H9 (cell line): Measurements from ENCODE around the gene ASGR1. TPM values are rescaled to one million over a fixed set of nuclear protein-coding genes. Genes with fewer than 3 reads are reported as not detected.

Experiments
- DNase-seq: peaks from one replicate; pipeline ENCODE4 v3.0.0-alpha.2; 2017
- H2AFZ ChIP-seq: one replicate; pipeline ENCODE4 v1.6.1; 2013; ENCODE audit warnings: mild to moderate bottlenecking, low read length, control low read depth, moderate library complexity
- H2AK5ac ChIP-seq: 2 replicates; pipeline ENCODE4 v1.6.1; 2013; ENCODE audit warnings: low read length, control low read depth, mixed read lengths; ENCODE audit not compliant: insufficient read length
- H2BK120ac ChIP-seq: one replicate; pipeline ENCODE4 v1.6.1; 2013; ENCODE audit warnings: low read depth, mild to moderate bottlenecking, low read length, control low read depth, inconsistent platforms; ENCODE audit not compliant: poor library complexity, severe bottlenecking
- H2BK12ac ChIP-seq: 2 replicates; pipeline ENCODE4 v1.6.1; 2013; ENCODE audit warnings: low read length, control low read depth, mixed read lengths, low read depth; ENCODE audit not compliant: insufficient read length
- H2BK15ac ChIP-seq: 2 replicates; pipeline ENCODE4 v1.6.1; 2013; ENCODE audit warnings: low read depth, low read length, control low read depth
- H2BK20ac ChIP-seq: one replicate; pipeline ENCODE4 v1.6.1; 2013; ENCODE audit warnings: low read depth, mild to moderate bottlenecking, low read length, control low read depth, inconsistent platforms; ENCODE audit not compliant: poor library complexity, severe bottlenecking
- H2BK5ac ChIP-seq: 2 replicates; pipeline ENCODE4 v1.6.1; 2013; ENCODE audit warnings: low read length, control low read depth, mixed read lengths; ENCODE audit not compliant: insufficient read length
- H3K14ac ChIP-seq: 2 replicates; pipeline ENCODE4 v1.6.1; 2013; ENCODE audit warnings: low read length, control low read depth; ENCODE audit not compliant: insufficient read depth
- H3K18ac ChIP-seq: 2 replicates; pipeline ENCODE4 v1.6.1; 2013; ENCODE audit warnings: low read depth, mild to moderate bottlenecking, mixed read lengths, low read length, control low read depth; ENCODE audit not compliant: insufficient read length
- H3K23ac ChIP-seq: 2 replicates; pipeline ENCODE4 v1.6.1; 2013; ENCODE audit warnings: low read length, control low read depth, mixed read lengths, low read depth; ENCODE audit not compliant: insufficient read length
- H3K23me2 ChIP-seq: 2 replicates; pipeline ENCODE4 v1.6.1; 2013; ENCODE audit warnings: low read depth, mild to moderate bottlenecking, mixed read lengths, low read length, control low read depth; ENCODE audit not compliant: insufficient read length, poor library complexity, severe bottlenecking
- H3K27ac ChIP-seq: 2 replicates; pipeline ENCODE4 v1.5.1; 2013; ENCODE audit warnings: low read length, control low read depth, mixed read lengths, low read depth; ENCODE audit not compliant: insufficient read length
- H3K27me3 ChIP-seq: 2 replicates; pipeline ENCODE4 v1.6.1; 2013; ENCODE audit warnings: low read length, control low read depth, inconsistent platforms; ENCODE audit not compliant: insufficient read depth
- H3K4ac ChIP-seq: 2 replicates; pipeline ENCODE4 v1.6.1; 2013; ENCODE audit warnings: low read depth, mild to moderate bottlenecking, control low read depth, inconsistent platforms, low read length, moderate library complexity
- H3K4me1 ChIP-seq: 2 replicates; pipeline ENCODE4 v1.6.1; 2013; ENCODE audit warnings: low read length, control low read depth, inconsistent platforms; ENCODE audit not compliant: insufficient read depth
- H3K4me2 ChIP-seq: 2 replicates; pipeline ENCODE4 v1.6.1; 2013; ENCODE audit warnings: low read length, control low read depth, mixed read lengths; ENCODE audit not compliant: insufficient read length, insufficient read depth
- H3K56ac ChIP-seq: 2 replicates; pipeline ENCODE4 v1.6.1; 2013; ENCODE audit warnings: low read depth, mild to moderate bottlenecking, mixed read lengths, low read length, control low read depth; ENCODE audit not compliant: insufficient read length
- H3K79me1 ChIP-seq: 2 replicates; pipeline ENCODE4 v1.6.1; 2013; ENCODE audit warnings: low read depth, mild to moderate bottlenecking, moderate library complexity, low read length, control low read depth, inconsistent platforms; ENCODE audit not compliant: insufficient read depth, poor library complexity, severe bottlenecking
- H3K79me2 ChIP-seq: 2 replicates; pipeline ENCODE4 v1.6.1; 2013; ENCODE audit warnings: low read length, control low read depth, inconsistent platforms; ENCODE audit not compliant: insufficient read depth
- H3K9ac ChIP-seq: 2 replicates; pipeline ENCODE4 v1.6.1; 2013; ENCODE audit warnings: low read length, control low read depth, mixed read lengths; ENCODE audit not compliant: insufficient read length; ENCODE audit errors: extremely low read depth
- H3K9me3 ChIP-seq: one replicate; pipeline ENCODE4 v1.6.1; 2013; ENCODE audit warnings: low read depth, low read length, inconsistent platforms; ENCODE audit not compliant: control insufficient read depth
- H3T11ph ChIP-seq: one replicate; pipeline ENCODE4 v1.6.1; 2013; ENCODE audit warnings: mild to moderate bottlenecking, low read length, control low read depth, inconsistent platforms
- H4K20me1 ChIP-seq: one replicate; pipeline ENCODE4 v1.6.1; 2013; ENCODE audit not compliant: control insufficient read depth, insufficient read length, insufficient read depth
- H4K5ac ChIP-seq: 2 replicates; pipeline ENCODE4 v1.6.1; 2013; ENCODE audit warnings: low read depth, mild to moderate bottlenecking, mixed read lengths, low read length, control low read depth; ENCODE audit not compliant: insufficient read length
- H4K8ac ChIP-seq: replicated peaks from 2 replicates; pipeline ENCODE4 v1.6.1; 2013; ENCODE audit warnings: low read length, control low read depth, mixed read lengths, low read depth; ENCODE audit not compliant: insufficient read length
- H4K91ac ChIP-seq: 2 replicates; pipeline ENCODE4 v1.6.1; 2013; ENCODE audit warnings: low read depth, mild to moderate bottlenecking, moderate library complexity, mixed read lengths, low read length, control low read depth; ENCODE audit not compliant: insufficient read length
- H3K27ac Mint-ChIP-seq, 3 experiments: 2 replicates in 2 of 3; 3 replicates in 1 of 3; pipeline ENCODE4 v1.8.0; 2020 to 2021; ENCODE audit warnings: mixed read lengths in 3 of 3, mild to moderate bottlenecking in 1 of 3, moderate library complexity in 1 of 3
- H3K27me3 Mint-ChIP-seq: 2 replicates; pipeline ENCODE4 v1.8.0; 2021; ENCODE audit warnings: low read depth, mild to moderate bottlenecking, moderate library complexity, mixed read lengths
- H3K36me3 Mint-ChIP-seq, 3 experiments: 2 replicates in 2 of 3; 3 replicates in 1 of 3; pipeline ENCODE4 v1.8.0; 2020 to 2021; ENCODE audit warnings: low read depth in 3 of 3, mixed read lengths in 3 of 3; ENCODE audit not compliant: insufficient read depth in 1 of 3
- H3K4me1 Mint-ChIP-seq, 2 experiments: 2 replicates each; pipeline ENCODE4 v1.8.0; 2020; ENCODE audit warnings: mixed read lengths in 2 of 2
- H3K4me3 Mint-ChIP-seq, 2 experiments: 2 replicates in 1 of 2; 3 replicates in 1 of 2; pipeline ENCODE4 v1.8.0; 2020 to 2021; ENCODE audit warnings: mild to moderate bottlenecking in 2 of 2, mixed read lengths in 2 of 2, moderate library complexity in 1 of 2
- H3K9me3 Mint-ChIP-seq, 2 experiments: 2 replicates in 1 of 2; 3 replicates in 1 of 2; pipeline ENCODE4 v1.8.0; 2020; ENCODE audit warnings: mild to moderate bottlenecking in 2 of 2, mixed read lengths in 2 of 2, moderate library complexity in 1 of 2
- WGBS: extraction: QIAGEN DNeasy Blood & Tissue Kit; methylation state at CpG from one replicate; pipeline ENCODE4 v1.1.7; 2013; ENCODE audit warnings: missing lambda C conversion rate, low lambda C conversion rate, mixed read lengths; ENCODE audit not compliant: insufficient read length; ENCODE audit errors: extremely low coverage; 5-methylcytosine and 5-hydroxymethylcytosine counted together
- total RNA-seq: library from RNA; stranded (reverse); gene quantifications from 2 replicates; pipeline ENCODE4 v1.2.1, GENCODE V29; 2021
- TF ChIP-seq, protein P1 (sequence below): fragments of 200-600 bp; sonication (generic); conservative IDR thresholded peaks from 3 replicates; pipeline ENCODE4 v1.8.0; 2021; ENCODE audit warnings: antibody characterized with exemption, mild to moderate bottlenecking

ASGR1 gene
- total RNA-seq, 1 experiment from 2014 or later, result 5.9 TPM

DNA sequence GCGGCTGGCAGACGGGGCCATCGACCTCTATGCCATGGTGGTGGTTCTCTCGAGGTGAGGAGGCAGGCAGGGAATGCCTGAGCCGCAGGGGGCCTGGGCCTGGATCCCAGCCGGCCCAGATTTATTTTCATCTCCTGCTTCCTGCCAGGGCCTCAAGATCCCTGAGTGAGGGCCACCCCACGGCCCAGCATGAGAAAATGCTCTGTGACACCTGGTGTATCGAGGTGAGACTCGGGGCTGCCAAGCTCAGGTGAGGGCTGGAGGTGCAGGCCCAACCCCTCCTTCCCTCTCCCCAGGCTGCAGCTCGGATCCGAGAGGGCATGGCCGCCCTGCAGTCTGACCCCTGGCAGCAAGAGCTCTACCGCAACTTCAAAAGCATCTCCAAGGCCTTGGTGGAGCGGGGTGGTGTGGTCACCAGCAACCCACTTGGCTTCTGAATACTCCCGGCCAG is 45.5 kb upstream of the ASGR1 start:
- H2BK5ac ChIP-seq, result no peak overlapping the region
- no peak overlapping the region; a peak in 2 of 7 replicates for H3K27ac Mint-ChIP-seq

More for the DNA sequence above, 45.5 kb upstream of the ASGR1 start:
- H3K4me1 ChIP-seq, result no peaks in the 10 kb centered on the region
- H3K79me2 ChIP-seq, result no peaks in the 10 kb centered on the region
- H3K18ac ChIP-seq, result no peak overlapping the region
- no peak overlapping the region for H3K4ac ChIP-seq
- peaks cover 37 to 85% (median 74%) of the 10 kb centered on the region in 3 experiments; a peak in 6 of 7 replicates for H3K36me3 Mint-ChIP-seq
- H2BK15ac ChIP-seq, result no peak overlapping the region
- H2BK12ac ChIP-seq, result no peak overlapping the region
- H3K14ac ChIP-seq, result no peak overlapping the region
- WGBS, result no CpG with 5 or more reads among the region's 15 CpGs
- H3K23ac ChIP-seq, result no peak overlapping the region
- no peak overlapping the region for H4K91ac ChIP-seq
- TF ChIP-seq, protein P1, sequence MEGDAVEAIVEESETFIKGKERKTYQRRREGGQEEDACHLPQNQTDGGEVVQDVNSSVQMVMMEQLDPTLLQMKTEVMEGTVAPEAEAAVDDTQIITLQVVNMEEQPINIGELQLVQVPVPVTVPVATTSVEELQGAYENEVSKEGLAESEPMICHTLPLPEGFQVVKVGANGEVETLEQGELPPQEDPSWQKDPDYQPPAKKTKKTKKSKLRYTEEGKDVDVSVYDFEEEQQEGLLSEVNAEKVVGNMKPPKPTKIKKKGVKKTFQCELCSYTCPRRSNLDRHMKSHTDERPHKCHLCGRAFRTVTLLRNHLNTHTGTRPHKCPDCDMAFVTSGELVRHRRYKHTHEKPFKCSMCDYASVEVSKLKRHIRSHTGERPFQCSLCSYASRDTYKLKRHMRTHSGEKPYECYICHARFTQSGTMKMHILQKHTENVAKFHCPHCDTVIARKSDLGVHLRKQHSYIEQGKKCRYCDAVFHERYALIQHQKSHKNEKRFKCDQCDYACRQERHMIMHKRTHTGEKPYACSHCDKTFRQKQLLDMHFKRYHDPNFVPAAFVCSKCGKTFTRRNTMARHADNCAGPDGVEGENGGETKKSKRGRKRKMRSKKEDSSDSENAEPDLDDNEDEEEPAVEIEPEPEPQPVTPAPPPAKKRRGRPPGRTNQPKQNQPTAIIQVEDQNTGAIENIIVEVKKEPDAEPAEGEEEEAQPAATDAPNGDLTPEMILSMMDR, result no peak
- no peak overlapping the region for H3K4me3 Mint-ChIP-seq
- H4K8ac ChIP-seq, result no peak overlapping the region
- no peak overlapping the region for H4K5ac ChIP-seq
- H3K9me3 Mint-ChIP-seq, result no peaks in the 10 kb centered on the region; a peak in 1 of 5 replicates
- no peak overlapping the region for H2BK20ac ChIP-seq
- H3K27me3 Mint-ChIP-seq, result peaks cover 1% of the 10 kb centered on the region; the same call in 1 of the 2 replicates
- peaks cover 14 to 18% of the 10 kb centered on the region in 2 experiments for H3K4me1 Mint-ChIP-seq
- no peak overlapping the region for H3K9ac ChIP-seq
- H3K4me2 ChIP-seq, result no peak overlapping the region
- no peak overlapping the region for H2AFZ ChIP-seq
- no peak overlapping the region for H3K27ac ChIP-seq
- no peak for DNase-seq
- H3T11ph ChIP-seq, result no peak overlapping the region
- H4K20me1 ChIP-seq, result no peaks in the 10 kb centered on the region
- no peaks in the 10 kb centered on the region for H3K9me3 ChIP-seq
- no peak overlapping the region for H3K56ac ChIP-seq
- peaks cover 5% of the 10 kb centered on the region for H3K23me2 ChIP-seq
- H3K79me1 ChIP-seq, result no peaks in the 10 kb centered on the region
- no peak overlapping the region for H2BK120ac ChIP-seq
- no peak overlapping the region for H2AK5ac ChIP-seq
- H3K27me3 ChIP-seq, result no peaks in the 10 kb centered on the region
